GM18526 (cell line): ENCODE measurements around the gene AIF1.

Experiments
- POLR2A ChIP-seq: IDR thresholded peaks from 3 replicates; pipeline ENCODE4 v1.6.1; 2011; ENCODE audit not compliant: insufficient read length; ENCODE audit errors: extremely low read depth

AIF1 gene

DNA sequence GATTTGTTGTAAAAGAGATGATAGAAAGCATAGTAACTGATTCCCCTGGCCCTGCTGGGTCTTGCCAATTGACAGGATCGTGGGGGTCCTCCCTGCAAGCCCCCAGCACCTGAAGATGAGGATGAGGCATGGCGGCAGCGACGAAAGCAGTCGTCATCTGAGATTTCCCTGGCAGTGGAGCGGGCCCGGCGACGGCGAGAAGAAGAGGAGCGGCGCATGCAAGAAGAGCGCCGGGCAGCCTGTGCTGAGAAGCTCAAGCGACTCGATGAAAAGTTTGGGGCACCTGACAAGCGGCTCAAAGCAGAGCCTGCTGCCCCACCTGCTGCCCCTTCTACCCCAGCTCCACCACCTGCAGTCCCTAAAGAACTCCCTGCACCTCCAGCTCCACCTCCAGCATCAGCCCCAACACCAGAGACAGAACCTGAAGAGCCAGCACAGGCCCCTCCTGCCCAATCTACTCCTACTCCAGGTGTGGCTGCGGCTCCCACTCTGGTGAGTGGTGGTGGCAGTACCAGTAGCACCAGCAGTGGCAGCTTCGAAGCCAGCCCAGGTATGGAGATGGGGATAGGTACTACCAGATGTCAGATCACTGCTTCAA lies 12.8 kb downstream of the AIF1 start:
- TF ChIP-seq POLR2A: no peak

DNA sequence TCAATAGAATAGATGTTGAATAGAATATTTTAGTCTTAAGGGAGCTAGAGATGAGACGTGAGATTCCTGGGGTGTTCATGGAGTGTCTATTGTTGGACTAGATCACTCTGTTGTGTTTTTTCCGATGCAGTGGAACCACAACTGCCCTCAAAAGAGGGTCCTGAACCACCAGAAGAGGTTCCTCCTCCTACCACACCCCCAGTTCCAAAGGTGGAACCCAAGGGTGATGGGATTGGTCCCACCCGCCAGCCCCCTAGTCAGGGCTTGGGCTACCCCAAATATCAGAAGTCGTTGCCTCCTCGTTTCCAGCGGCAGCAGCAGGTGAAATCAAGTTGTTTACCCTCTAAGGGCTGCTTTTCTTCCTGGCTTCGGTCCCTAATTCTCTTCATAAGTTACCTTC lies 14.0 kb downstream of the AIF1 start:
- no peak for TF ChIP-seq POLR2A

DNA sequence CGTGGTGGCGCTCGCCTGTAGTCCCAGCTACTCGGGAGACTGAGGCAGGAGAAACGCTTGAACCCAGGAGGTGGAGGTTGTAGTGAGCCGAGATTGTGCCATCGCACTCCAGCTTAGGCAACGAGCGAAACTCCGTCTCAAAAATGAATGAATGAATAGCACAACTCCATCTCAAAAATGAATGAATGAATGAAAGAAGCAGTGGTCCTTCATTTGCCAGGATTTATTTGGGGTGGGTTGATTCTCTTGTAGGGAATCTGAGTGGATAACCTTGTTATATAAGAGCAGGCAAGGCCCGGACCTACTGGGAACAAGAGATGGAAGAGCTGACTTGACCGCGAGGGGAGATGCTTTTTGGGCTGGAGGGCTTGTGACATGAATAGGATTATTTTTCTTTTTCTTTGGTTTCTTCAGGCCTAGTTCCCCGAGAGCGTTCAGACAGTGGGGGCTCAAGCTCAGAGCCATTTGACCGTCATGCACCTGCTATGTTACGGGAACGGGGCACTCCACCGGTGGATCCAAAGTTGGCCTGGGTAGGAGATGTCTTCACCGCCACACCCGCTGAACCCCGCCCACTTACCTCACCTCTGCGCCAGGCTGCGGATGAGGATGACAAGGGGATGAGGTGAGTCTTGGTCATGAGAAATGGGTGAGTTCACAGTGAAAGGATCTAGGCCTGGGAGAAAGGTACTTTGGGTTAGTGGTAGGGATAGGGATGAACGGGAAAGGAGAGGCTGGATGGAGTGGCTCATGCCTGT lies 15.3 kb downstream of the AIF1 start:
- no peak for TF ChIP-seq POLR2A

DNA sequence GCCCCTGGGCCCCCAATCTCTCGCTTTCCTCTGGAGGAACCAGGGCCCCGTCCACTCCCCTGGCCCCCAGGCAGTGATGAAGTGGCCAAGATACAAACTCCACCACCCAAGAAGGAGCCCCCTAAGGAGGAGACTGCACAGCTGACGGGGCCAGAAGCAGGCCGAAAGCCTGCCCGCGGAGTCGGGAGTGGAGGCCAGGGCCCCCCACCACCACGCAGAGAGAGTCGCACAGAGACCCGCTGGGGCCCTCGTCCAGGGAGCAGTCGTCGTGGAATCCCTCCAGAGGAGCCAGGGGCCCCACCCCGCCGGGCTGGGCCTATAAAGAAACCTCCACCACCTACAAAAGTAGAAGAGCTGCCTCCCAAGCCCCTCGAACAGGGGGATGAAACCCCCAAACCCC lies 16.2 kb downstream of the AIF1 start:
- TF ChIP-seq POLR2A: no peak

DNA sequence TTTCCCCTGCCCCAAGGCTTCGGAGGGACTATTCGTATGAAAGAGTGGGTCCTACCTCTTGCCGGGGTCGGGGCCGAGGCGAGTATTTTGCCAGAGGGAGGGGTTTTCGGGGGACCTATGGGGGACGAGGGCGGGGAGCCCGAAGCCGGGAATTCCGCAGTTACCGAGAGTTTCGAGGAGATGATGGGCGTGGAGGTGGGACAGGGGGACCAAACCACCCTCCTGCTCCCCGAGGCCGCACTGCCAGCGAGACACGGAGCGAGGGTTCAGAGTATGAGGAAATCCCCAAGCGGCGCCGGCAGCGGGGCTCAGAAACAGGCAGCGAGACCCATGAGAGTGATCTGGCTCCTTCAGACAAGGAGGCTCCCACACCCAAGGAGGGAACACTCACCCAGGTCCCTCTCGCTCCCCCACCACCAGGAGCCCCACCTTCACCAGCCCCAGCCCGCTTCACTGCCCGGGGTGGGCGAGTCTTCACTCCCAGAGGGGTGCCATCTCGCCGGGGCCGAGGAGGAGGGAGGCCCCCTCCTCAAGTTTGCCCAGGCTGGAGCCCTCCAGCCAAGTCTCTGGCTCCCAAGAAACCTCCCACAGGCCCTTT lies 16.7 kb downstream of the AIF1 start:
- TF ChIP-seq POLR2A: no peak

DNA sequence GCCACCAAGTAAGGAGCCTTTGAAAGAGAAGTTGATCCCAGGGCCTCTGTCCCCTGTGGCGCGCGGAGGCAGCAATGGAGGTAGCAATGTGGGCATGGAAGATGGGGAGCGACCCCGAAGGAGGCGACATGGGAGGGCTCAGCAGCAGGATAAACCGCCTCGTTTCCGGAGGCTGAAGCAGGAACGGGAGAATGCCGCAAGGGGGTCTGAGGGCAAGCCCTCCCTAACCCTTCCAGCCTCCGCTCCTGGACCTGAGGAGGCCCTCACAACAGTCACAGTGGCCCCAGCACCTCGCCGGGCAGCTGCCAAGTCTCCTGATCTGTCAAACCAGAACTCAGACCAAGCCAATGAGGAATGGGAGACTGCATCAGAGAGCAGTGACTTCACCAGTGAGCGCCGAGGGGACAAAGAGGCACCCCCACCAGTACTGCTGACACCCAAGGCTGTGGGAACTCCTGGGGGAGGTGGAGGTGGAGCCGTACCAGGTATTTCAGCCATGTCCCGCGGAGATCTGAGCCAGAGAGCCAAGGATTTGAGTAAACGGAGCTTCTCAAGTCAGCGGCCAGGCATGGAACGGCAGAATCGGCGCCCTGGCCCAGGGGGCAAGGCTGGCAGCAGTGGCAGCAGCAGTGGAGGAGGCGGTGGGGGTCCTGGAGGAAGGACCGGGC lies 17.4 kb downstream of the AIF1 start:
- no peak for TF ChIP-seq POLR2A

DNA sequence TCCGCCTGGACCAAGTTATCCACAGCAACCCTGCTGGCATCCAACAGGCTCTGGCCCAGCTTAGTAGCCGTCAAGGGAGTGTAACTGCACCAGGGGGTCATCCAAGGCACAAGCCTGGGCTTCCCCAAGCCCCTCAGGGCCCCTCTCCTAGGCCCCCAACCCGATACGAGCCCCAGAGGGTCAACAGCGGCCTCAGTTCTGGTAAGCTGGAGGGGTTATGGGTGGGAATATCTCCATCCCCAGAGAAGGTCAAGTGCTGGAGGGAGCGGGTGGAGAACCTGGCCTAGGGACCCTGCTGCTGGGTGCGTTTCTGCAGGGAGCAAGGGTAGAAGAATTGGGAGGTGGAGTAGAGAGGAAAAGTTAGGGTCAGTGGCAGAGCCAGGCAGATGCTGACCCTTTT lies 18.4 kb downstream of the AIF1 start:
- no peak for TF ChIP-seq POLR2A

DNA sequence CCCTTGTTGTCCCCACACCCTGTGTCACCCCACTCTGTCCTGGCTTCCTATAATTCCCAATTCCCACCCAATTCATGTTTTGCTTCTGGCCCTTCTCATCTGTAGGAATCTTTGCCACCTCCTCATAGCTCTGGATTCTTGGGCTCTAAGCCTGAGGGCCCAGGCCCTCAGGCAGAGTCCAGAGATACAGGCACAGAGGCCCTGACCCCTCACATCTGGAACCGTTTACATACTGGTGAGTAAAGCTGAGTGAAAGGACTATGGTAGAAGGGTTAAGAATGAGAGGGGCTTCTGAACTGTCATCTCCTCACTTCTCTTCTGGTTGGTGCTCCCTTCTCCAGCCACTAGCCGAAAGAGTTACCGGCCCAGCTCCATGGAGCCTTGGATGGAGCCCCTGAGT lies 19.1 kb downstream of the AIF1 start:
- TF ChIP-seq POLR2A: no peak

DNA sequence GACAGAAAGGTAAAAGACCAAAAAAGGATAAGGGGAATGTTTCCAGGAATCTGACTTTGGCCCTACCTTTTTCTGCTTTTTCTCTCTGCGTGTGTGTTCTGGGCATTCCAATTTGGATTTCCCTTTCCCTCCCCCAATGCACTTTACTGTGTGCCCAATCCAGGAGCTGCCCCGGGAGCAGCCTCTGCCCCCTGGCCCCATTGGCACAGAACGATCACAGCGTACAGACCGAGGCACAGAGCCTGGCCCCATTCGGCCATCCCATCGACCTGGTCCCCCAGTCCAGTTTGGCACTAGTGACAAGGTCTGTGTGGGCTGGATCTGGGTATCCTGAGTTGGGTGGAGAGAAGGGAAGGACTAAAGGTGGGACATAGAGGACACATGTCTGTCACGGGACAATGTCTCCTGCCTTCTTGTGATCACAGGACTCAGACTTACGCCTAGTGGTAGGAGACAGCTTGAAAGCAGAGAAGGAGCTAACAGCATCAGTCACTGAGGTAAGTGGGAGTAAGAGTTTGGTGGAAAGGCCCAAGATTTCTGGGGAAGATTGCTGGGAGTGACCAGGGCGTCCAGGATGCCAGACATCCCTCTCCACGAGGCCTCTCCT lies 20.0 kb downstream of the AIF1 start:
- no peak for TF ChIP-seq POLR2A

DNA sequence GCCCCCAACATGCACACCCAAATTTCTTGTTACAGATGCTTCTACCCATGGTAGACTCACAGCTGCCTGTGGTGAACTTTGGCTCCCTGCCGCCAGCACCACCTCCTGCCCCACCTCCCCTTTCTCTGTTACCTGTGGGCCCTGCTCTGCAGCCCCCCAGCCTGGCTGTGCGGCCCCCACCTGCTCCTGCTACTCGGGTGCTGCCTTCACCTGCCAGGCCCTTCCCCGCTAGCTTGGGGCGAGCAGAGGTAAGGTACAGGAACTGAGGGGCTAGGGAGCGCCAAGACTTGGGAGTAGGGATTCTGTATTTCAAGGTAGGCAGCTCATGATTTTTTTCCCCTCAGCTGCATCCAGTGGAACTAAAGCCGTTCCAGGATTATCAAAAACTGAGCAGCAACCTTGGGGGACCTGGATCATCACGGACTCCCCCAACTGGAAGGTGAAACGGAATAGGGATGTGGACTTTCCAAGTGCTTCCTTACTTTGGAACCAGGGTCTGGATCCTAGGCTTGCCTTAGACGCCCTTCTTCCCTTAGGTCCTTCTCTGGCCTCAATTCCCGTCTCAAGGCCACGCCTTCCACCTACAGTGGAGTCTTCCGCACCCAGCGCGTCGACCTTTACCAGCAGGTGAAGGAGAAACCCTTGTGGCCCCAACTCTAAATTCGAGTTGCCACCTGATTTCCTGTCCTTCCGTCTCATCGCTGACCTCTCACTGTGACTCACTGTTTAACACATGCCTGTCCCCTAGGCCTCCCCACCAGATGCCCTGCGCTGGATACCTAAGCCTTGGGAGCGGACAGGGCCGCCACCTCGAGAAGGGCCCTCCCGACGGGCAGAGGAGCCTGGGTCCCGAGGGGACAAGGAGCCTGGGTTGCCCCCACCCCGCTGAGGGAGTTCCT lies 21.9 kb downstream of the AIF1 start:
- TF ChIP-seq POLR2A: no peak

DNA sequence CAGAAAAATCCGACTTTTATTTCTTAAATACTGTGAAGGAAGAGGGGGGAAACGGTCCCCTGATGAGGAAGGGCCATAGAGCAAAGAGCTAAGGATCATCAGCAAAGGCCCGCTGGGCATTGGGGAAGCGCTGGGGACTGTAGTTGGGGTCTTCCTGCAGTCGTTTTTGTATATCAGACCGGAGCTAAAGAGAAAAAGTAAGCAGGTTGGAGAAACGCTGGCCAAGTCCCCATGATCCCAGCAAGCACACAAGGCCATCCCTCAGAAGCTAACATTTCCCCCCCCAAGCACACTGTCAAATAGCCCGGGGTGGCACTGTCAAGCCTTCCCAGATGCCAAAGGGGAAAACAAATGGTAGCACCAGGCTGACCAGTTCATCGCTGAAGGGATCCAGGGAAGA lies 24.0 kb downstream of the AIF1 start:
- no peak for TF ChIP-seq POLR2A

DNA sequence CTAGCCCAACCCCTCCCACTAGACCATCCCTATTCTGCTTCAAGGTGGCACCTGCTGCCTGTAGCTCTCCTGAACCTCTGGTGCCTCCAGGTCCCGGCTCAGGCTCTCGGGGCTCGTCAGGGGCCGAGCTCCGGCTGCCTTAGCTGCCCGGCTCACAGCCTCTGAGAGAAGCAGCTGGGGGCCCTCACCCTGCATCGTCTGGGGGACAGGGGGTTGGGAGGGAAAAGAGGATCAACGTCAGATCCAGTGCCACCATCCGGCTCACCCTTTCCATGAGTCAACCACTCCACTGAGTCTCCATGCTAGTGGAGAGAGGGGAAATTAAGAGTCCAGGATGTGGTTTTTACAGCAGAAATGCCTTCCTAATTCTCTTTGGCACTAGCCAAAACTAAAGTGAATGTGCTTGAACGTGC lies 24.4 kb downstream of the AIF1 start:
- no peak for TF ChIP-seq POLR2A

DNA sequence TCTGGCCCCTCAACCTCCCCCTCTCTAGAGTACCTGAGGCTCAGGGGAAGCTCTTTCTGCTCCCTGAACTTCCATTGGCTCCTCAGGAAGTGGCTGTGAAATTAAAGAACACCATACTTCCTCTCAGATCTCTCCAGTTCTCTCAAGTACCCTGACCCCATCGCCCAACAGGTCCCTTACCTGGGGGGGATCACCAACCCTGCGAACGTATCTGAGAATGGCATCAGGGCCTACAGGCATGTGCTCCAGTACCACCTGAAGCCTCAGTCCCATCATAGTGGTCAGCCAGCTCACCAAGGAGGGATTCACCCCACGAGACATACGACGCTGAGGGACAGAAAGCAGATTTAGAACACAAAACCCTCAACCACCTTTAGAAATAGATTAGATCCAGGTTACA lies 25.6 kb downstream of the AIF1 start:
- TF ChIP-seq POLR2A: no peak

DNA sequence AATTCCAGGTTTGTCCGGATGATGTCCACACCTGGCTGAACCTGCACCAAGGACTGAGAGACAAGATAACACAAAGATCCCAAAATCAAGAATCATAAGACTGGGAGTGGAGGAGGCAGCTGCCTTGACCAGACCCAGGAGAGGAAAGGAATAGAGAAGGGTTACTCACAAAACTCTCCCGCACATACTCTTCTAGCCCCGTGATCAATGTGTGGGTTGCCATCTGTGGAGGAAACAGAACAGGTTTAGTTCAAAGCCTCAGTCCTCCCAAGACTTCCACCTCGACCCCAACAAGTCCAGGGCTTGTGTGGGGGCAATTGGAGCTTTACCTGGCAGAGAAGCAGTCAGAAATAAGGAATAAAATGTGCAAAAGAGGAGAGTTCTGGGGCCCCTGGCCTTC lies 26.3 kb downstream of the AIF1 start:
- TF ChIP-seq POLR2A: no peak
